Ectodermal cell (in vitro differentiated cells): ENCODE data around the gene RAB13.

ENCODE experiments used
- H3K27ac ChIP-seq: 2 replicates; pipeline ENCODE4 v1.7.0; 2013; ENCODE audit warnings: mild to moderate bottlenecking, low read depth, low read length; ENCODE audit not compliant: insufficient read depth, poor library complexity, severe bottlenecking
- H3K27me3 ChIP-seq: 2 replicates; pipeline ENCODE4 v1.7.0; 2013; ENCODE audit warnings: mild to moderate bottlenecking, low read length; ENCODE audit not compliant: insufficient read depth, control insufficient read depth, poor library complexity, severe bottlenecking
- H3K36me3 ChIP-seq: one replicate; pipeline ENCODE4 v1.7.0; 2013; ENCODE audit warnings: low read length; ENCODE audit not compliant: control insufficient read depth, insufficient read depth
- H3K4me1 ChIP-seq: one replicate; pipeline ENCODE4 v1.7.0; 2013; ENCODE audit warnings: low read length; ENCODE audit not compliant: control insufficient read depth, insufficient read depth
- H3K4me3 ChIP-seq: 2 replicates; pipeline ENCODE4 v1.7.0; 2013; ENCODE audit warnings: low read depth, low read length, control low read depth; ENCODE audit not compliant: insufficient read depth
- H3K9me3 ChIP-seq: 2 replicates; pipeline ENCODE4 v1.7.0; 2013; ENCODE audit warnings: mild to moderate bottlenecking, low read length, moderate library complexity; ENCODE audit not compliant: control insufficient read depth
- WGBS, 2 experiments: methylation state at CpG; one replicate each; pipeline ENCODE4 v1.1.7; 2013; ENCODE audit warnings: missing lambda C conversion rate in 2 of 2; 5-methylcytosine and 5-hydroxymethylcytosine counted together

Gene RAB13

GRCh38 chr1:153934746-153935145 lies 51.4 kb downstream of the RAB13 start:
- Histone ChIP-seq H3K36me3 (peaks cover 5% of the 10 kb centered on the region), H3K27me3 (no peaks in the 10 kb centered on the region), H3K27ac (no peak overlapping the region), H3K4me1 (no peaks in the 10 kb centered on the region), H3K4me3 (no peak overlapping the region), H3K9me3 (no peaks in the 10 kb centered on the region)
- 91 to 94% methylated on average over 9 of the region's 9 CpGs for WGBS, 2 experiments

- H3K27ac ChIP-seq = no peak overlapping the region
- H3K36me3 ChIP-seq = peaks cover 5% of the 10 kb centered on the region
- H3K4me1 ChIP-seq = no peaks in the 10 kb centered on the region
- 95 to 97% methylated on average over 11 of the region's 11 CpGs for WGBS, 2 experiments
- no peak overlapping the region for H3K4me3 ChIP-seq
- no peaks in the 10 kb centered on the region for H3K9me3 ChIP-seq
- H3K27me3 ChIP-seq = no peaks in the 10 kb centered on the region
Measured at GRCh38 chr1:153933955-153934354, 52.2 kb downstream of the RAB13 start.

- Histone ChIP-seq H3K27me3 (no peaks in the 10 kb centered on the region), H3K9me3 (no peaks in the 10 kb centered on the region), H3K36me3 (peaks cover 5% of the 10 kb centered on the region), H3K4me1 (no peaks in the 10 kb centered on the region), H3K4me3 (no peak overlapping the region), H3K27ac (no peak overlapping the region)
- WGBS, 2 experiments = 95% methylated on average over 14 of the region's 14 CpGs
Measured at GRCh38 chr1:153933430-153933829, 52.7 kb downstream of the RAB13 start.

GRCh38 chr1:153932156-153933131 lies 53.7 kb downstream of the RAB13 start:
- no peaks in the 10 kb centered on the region for H3K4me1 ChIP-seq
- no peaks in the 10 kb centered on the region for H3K9me3 ChIP-seq
- peaks cover 5% of the 10 kb centered on the region for H3K36me3 ChIP-seq
- 94 to 97% methylated on average over 18 of the region's 18 CpGs for WGBS, 2 experiments
- no peak overlapping the region for H3K4me3 ChIP-seq
- no peaks in the 10 kb centered on the region for H3K27me3 ChIP-seq
- no peak overlapping the region for H3K27ac ChIP-seq
